Esophagus muscularis mucosa (tissue), 3 donors: ENCODE data around the gene DPEP2.
A peak's percentile ranks its signal among the peaks of the same experiment; 100 is the strongest.

Experiments
- CTCF ChIP-seq, 3 experiments: fragments of 200-600 bp in 2 of 3; fragments of 450-650 bp in 1 of 3; sonication (generic) in 2 of 3; IDR thresholded peaks; one replicate each; pipeline ENCODE4 v1.5.1; 2017 to 2019; ENCODE audit warnings: antibody characterized with exemption in 3 of 3, mild to moderate bottlenecking in 2 of 3, moderate library complexity in 1 of 3
- POLR2AphosphoS5 ChIP-seq, 2 donors: sonication (generic); formaldehyde crosslinking; IDR thresholded peaks; one replicate each; pipeline ENCODE4 v1.6.1; 2017; ENCODE audit warnings: antibody characterized with exemption in 2 of 2

GRCh38 chr16:67959536-67960329 is 39.6 kb downstream of the DPEP2 start:
- TF ChIP-seq CTCF (IDR thresholded peaks at IDR 0.05) (no peak), POLR2AphosphoS5 (IDR thresholded peaks at IDR 0.05) (peak; percentile 63 to 66)
